Measurements from ENCODE around the gene ZNRF2. TPM values are rescaled to one million over a fixed set of nuclear protein-coding genes. Genes with fewer than 3 reads are reported as not detected.
A peak's percentile ranks its signal among the peaks of the same experiment; 100 is the strongest.

Gene ZNRF2
- polyA plus RNA-seq, 1 experiment = 1.6 TPM

GRCh38 chr7:30270921-30271320 is 13.5 kb upstream of the ZNRF2 start:
- no peak overlapping the region for H3K4me3 ChIP-seq (ENCODE audit: low read depth, low read length)
- peaks cover 7% of the 10 kb centered on the region for H3K27me3 ChIP-seq (ENCODE audit: control insufficient read depth, insufficient read depth, low read length)
- ChIA-PET CTCF (interaction anchor here (0.6 to 0.8 kb wide), 2 partner anchors 9 to 142 kb away, joined by 3 to 6 read pairs; no protein-coding TSS in a partner anchor), POLR2A (no interaction called here)
- DNase-seq (ENCODE audit: low read depth) = no peak
- TF ChIP-seq CTCF (IDR thresholded peaks at IDR 0.05; ENCODE audit: insufficient read depth, low read depth, low read length) = no peak
- no peaks in the 10 kb centered on the region for H3K36me3 ChIP-seq (ENCODE audit: control insufficient read depth, insufficient read depth, low read length)

- DNase-seq (ENCODE audit: low read depth) = no peak
- TF ChIP-seq CTCF (IDR thresholded peaks at IDR 0.05; ENCODE audit: insufficient read depth, low read depth, low read length) = no peak
- ChIA-PET POLR2A (no interaction called here), CTCF (interaction anchor here (0.8 kb wide), 1 partner anchor 141 kb away, joined by 3 read pairs; no protein-coding TSS in a partner anchor)
- Histone ChIP-seq H3K36me3 (ENCODE audit: control insufficient read depth, insufficient read depth, low read length) (no peaks in the 10 kb centered on the region), H3K27me3 (ENCODE audit: control insufficient read depth, insufficient read depth, low read length) (peaks cover 7% of the 10 kb centered on the region), H3K4me3 (ENCODE audit: low read depth, low read length) (no peak overlapping the region)
These were observed 12.3 kb upstream of the ZNRF2 start for GRCh38 chr7:30272126-30272525.

- no peaks in the 10 kb centered on the region for H3K36me3 ChIP-seq (ENCODE audit: control insufficient read depth, insufficient read depth, low read length)
- TF ChIP-seq CTCF (IDR thresholded peaks at IDR 0.05; ENCODE audit: insufficient read depth, low read depth, low read length) = no peak
- DNase-seq (ENCODE audit: low read depth) = no peak
- CTCF ChIA-PET = interaction anchor here (0.6 to 8.1 kb wide), 5 partner anchors 29 to 237 kb away, joined by 3 to 79 read pairs (median 3); no protein-coding TSS in a partner anchor
- peaks cover 10% of the 10 kb centered on the region for H3K27me3 ChIP-seq (ENCODE audit: control insufficient read depth, insufficient read depth, low read length)
- POLR2A ChIA-PET = no interaction called here
- no peak overlapping the region for H3K4me3 ChIP-seq (ENCODE audit: low read depth, low read length)
These were observed 10.8 kb upstream of the ZNRF2 start for GRCh38 chr7:30273552-30273951.

- Histone ChIP-seq H3K4me3 (ENCODE audit: low read depth, low read length) (no peak overlapping the region), H3K36me3 (ENCODE audit: control insufficient read depth, insufficient read depth, low read length) (no peaks in the 10 kb centered on the region), H3K27me3 (ENCODE audit: control insufficient read depth, insufficient read depth, low read length) (peaks cover 10% of the 10 kb centered on the region)
- no peak for TF ChIP-seq CTCF (IDR thresholded peaks at IDR 0.05; ENCODE audit: insufficient read depth, low read depth, low read length)
- CTCF ChIA-PET = interaction anchor here (1.0 to 8.1 kb wide), 6 partner anchors 110 to 294 kb away, joined by 3 to 79 read pairs (median 5); no protein-coding TSS in a partner anchor
- DNase-seq (ENCODE audit: low read depth) = no peak
- POLR2A ChIA-PET = no interaction called here
These were observed 9.8 kb upstream of the ZNRF2 start for GRCh38 chr7:30274641-30275040.

- Histone ChIP-seq H3K27me3 (ENCODE audit: control insufficient read depth, insufficient read depth, low read length) (peaks cover 3% of the 10 kb centered on the region; the same call in 1 of the 2 replicates), H3K36me3 (ENCODE audit: control insufficient read depth, insufficient read depth, low read length) (no peaks in the 10 kb centered on the region), H3K4me3 (ENCODE audit: low read depth, low read length) (no peak overlapping the region)
- peak; percentile 81 for TF ChIP-seq CTCF (IDR thresholded peaks at IDR 0.05; ENCODE audit: insufficient read depth, low read depth, low read length)
- POLR2A ChIA-PET = no interaction called here
- CTCF ChIA-PET = interaction anchor here (0.6 to 8.1 kb wide), 28 partner anchors 9 to 297 kb away, joined by 3 to 79 read pairs (median 3); partner anchors contain the start of gene NOD1
- no peak for DNase-seq (ENCODE audit: low read depth)
These were observed 8.0 kb upstream of the ZNRF2 start for GRCh38 chr7:30276203-30276900.
